ENCODE measurements around the gene LDAH.

Gene LDAH

DNA sequence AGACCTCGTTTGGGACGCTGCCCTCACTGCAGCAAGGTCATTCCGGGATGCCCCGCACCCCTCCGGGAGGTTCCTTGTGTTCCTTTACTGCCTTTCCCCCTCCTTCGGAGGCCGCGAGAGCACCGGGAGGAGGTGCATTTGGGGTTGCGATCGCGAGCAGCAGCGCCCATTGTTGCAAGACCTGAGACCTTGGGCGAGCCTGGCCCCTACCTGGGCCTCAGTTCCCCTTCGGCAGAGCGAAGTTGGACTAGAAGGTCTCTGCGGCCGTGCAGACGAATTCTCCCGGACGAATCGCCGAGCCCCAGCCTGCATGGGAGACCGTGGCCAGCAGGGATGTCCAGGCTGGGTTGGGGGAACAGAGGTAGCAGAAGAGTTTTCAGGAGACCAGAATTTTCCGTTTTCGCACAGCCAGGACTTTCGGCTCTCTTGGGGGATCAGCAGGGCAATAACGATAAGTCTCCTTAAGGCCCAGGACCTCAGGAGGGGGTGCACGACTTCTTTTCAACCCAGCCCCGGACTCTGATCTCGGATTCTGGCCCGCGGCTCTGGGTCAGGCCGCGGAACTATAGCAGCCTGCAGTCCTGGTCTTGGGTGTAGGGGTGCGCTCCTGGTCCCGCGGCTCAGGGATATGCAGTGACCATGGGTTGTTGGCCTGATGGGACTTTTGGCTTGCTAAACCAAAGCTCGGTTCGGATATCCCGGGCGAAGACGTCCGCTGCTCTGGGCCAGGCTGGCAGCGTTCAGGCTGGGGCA lies 153.2 kb downstream of the LDAH start:
- DNase-seq (ENCODE audit: low read depth in 2 of 2, low spot score in 1 of 2) = no peak

DNA sequence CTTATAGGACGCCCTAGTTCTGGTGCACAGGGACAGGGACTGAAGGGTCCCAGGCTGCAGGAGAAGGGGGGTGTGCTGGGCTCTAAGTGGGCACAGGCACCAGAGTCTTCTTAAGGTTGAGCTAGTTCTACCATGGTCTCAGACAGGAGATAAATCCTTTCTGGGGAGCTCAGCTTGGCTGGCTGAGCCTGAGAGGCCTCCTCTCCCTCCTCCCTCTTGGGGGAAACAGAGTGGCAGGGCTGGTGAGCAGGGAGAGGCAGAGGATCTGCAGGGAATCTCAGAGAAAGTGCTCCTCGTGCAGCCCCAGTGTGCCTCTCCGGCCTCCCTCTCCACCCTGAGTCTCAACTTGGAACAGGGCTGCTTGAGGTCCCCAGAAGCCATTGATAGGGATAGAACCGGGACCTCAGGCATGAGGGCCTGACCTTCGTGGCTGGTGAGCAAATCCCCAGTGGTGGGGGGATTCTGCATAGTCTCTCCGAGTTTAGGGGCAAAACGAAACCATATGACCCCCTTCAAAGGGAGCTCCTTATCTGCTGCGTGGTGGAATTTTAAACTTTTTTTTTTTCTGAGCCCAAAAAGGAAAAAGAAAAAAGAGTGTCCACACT lies 153.9 kb downstream of the LDAH start:
- no peak for DNase-seq (ENCODE audit: low read depth in 2 of 2, low spot score in 1 of 2)

DNA sequence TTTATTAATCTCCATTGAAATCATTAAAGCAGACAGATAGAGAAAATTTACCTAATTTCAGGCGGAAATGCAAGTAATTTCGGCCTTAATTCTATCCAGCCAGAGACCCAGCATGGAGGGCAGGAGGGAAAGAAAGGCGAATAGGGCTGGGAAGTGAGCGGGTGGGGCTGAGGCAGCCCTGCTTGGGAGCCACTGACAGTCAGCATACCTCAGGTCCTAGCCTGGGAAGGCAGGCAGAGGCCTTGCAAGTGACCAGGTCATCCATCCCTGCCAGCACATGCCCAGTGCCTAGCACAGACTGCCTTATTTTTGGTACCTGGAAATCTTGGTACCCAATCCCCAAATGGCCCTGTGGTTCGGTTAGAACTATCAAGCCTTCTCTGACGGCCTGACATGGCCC lies 154.4 kb downstream of the LDAH start:
- no peak for DNase-seq (ENCODE audit: low read depth in 2 of 2, low spot score in 1 of 2)

DNA sequence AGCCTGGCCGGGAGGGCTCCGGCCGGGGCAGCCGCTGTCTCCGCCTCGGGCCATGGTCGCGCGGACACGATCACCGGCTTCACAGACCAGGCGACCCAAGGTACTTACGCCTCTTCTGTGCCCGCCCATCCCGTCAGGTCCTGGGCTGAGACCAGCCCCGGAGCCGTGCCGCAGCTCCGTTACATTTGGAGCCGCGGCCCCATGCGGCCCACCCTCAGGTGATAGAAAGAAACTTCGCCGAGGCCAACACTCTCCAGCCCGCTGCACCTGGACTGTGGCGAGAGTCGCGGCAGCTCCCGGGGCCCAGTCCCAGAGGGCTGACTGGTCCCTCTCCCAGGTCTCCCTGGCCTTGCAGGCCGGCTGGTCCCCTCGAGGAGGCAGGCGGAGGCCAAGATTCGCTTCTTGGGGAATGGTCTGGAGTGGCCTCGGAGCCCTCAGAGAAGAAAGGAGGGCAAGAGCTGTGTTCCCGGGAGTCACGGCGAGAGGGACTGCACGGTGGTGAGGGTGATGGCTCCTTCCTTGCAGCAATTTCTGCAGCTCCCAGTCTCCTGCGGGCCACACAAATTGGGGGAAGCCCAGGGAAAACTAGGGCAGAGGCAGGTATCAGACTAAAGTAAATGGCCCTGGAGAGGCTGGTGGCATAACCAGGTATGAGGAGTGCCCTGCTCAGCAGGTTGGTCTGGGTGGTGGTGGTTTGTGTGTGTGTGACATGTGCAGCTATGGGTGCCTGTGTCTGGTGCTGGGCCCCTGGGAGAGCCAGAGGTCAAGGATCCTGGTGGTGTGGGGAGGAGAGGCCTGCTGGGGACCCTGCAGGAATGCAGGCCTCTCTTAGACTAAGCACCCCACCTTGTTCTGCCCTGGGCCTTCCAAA lies 155.1 kb downstream of the LDAH start:
- DNase-seq (ENCODE audit: low read depth in 2 of 2, low spot score in 1 of 2) = no peak

DNA sequence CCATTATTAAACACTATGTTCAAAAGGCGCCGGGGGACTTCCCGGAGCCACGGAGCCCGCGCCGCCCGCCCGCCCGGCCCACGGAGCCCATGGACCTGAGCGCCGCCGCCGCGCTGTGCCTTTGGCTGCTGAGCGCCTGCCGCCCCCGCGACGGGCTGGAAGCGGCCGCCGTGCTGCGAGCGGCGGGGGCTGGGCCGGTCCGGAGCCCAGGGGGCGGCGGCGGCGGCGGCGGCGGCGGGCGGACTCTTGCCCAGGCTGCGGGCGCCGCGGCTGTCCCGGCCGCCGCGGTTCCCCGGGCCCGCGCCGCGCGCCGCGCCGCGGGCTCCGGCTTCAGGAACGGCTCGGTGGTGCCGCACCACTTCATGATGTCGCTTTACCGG lies 155.8 kb downstream of the LDAH start:
- no peak for DNase-seq (ENCODE audit: low read depth in 2 of 2, low spot score in 1 of 2)

DNA sequence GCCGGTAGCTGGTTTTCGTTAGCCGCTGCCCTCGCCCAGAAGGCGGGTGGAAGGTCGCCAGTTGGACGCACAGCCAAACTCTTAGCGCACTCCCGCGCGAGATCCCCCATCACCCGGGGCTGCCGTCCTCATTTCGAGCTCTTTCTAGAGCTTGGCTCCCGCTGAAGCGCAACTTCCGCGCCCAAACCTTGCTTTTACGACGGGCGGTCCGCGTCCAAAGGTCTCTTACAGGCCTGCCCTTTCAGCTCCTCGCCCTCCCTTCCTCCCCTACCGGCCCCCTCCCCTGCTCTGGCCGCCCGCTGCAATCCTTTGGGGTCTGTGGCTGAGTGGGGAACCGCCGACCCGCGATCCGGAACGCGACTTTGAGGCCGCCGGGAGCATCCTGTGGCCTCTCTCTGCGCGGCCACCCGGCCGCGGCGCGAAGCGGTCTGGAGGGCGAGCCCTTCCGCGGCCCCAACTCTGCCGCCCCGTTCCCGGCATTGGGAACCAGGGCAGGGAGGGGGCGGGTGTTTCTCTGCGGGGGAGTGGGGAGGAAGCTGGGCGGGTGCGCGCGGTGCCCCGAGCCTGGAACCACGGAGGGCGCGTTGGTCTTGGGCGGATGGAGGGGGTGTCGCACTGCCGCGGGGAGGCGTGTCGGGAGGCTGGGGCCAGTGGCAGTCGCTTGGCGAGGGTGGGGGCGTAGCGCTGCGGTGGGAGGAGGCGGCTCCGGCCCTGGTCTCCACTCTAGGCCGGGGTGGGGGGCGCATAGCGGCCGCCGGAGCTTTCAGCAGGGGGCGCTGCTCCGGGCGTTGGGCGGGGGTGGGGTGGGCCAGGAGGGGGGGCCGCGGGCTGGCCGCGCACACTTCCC lies 156.4 kb downstream of the LDAH start, which contains the start of gene GDF7:
TSS of gene GDF7 (plus strand) at position 841 of the 847 bp plus-strand sequence. CDS start 96 bp downstream, outside the sequence.
- DNase-seq (ENCODE audit: low read depth in 2 of 2, low spot score in 1 of 2) = no peak

DNA sequence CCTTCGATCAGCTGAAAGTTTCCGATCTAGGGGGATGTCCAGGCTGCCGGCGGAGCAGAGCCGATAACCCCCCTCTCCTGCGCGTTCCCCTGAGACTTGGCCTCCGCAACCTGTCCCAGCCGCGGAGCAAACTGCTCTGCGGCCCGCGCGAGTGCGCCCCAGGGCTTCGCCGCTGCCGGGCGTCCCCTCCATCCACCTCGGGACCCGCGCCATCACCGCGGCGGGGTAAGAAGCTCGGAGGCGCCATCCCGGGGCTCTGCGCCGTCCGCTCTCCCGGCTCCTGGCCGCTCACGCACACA lies 156.9 kb downstream of the LDAH start:
- no peak for DNase-seq (ENCODE audit: low read depth in 2 of 2, low spot score in 1 of 2)

DNA sequence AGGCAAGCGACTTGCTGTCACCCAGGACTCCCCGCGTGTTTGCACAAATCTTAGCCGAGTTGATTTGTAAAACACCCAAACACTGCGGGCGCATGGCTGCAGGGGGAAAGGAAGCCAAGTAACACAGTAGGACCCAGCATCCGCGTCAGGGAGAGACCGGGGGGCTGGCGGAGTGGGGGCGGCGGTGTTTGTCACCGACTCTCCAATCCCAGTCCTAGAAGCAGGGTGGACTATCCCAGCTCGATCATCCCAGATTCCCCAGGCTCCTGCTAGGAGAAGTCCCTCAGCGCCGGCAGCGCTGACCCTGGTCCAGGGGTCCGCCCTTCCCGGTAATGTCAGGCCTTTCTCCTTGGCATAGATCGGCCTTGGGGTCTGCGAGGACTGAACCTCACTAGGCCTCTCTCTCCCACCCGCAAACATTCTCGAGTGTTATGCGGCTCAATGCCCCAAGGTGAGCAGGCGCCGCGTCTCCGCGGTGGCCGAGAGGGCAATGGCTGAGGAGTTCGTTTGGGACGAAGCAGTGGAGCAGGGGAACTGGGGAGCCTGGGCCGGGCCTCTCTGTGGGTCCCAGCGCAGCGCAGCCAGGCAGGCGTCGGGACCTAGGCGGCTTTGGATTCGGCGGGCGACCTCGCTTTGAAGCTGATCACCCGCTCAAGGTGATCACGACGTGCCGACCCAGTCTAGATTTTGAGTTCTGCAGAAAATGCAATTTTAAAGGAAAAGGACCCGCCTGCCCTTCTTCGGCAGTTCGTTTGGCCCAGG lies 157.5 kb downstream of the LDAH start:
- no peak for DNase-seq (ENCODE audit: low read depth in 2 of 2, low spot score in 1 of 2)

DNA sequence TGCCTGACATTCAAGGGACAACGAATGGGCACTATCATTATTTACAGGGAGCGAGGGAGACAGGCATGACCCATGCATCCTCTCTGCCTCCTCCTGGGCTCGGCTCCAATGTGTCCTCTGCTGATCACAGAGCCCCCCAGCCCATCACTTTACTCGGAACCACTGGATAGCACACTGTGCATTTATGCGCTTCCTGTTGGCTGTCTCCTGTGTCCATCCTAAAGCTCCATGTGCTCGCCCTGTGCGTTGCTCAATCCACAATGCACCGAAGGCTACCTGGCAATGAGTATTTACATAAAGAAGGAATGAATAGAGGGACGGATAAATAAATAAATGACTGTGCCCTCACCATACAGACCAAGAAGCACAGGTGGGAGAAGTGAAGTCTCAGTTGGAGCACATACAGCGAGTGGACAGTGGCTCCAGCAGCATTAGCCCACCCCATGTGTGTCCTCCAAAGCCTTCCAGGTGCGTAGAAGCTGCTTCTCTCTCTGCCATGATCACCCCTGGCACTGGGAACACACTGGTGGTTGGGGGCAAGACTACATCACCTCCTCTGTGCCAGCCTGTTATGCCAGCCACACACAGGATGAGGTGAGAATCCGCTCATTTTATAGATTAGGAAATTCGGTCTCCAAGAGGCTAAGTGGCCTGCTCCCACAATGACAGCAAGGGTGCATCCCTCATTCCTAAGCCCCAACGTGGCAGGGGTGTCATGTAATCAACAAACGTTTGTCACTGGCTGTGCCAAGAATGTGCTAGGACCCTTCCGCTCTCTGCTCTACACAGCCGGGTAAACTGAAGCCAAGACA lies 158.3 kb downstream of the LDAH start:
- no peak for DNase-seq (ENCODE audit: low read depth in 2 of 2, low spot score in 1 of 2)

DNA sequence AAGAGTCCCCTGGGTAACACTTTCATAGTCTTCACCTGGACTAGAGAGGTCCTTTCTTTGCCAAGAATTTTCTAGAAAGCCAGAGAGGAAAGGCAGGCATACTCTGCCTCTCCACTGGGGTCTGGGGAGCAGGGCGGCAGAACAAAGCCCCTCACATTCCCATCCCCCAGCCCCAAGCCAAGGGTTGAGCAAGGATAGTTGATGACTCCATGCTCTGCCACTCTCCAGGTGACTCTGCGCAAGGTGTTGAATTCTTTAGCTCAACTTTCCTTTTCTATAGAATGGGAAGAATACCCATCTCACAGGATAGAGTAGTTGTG lies 158.9 kb downstream of the LDAH start:
- no peak for DNase-seq (ENCODE audit: low read depth in 2 of 2, low spot score in 1 of 2)

DNA sequence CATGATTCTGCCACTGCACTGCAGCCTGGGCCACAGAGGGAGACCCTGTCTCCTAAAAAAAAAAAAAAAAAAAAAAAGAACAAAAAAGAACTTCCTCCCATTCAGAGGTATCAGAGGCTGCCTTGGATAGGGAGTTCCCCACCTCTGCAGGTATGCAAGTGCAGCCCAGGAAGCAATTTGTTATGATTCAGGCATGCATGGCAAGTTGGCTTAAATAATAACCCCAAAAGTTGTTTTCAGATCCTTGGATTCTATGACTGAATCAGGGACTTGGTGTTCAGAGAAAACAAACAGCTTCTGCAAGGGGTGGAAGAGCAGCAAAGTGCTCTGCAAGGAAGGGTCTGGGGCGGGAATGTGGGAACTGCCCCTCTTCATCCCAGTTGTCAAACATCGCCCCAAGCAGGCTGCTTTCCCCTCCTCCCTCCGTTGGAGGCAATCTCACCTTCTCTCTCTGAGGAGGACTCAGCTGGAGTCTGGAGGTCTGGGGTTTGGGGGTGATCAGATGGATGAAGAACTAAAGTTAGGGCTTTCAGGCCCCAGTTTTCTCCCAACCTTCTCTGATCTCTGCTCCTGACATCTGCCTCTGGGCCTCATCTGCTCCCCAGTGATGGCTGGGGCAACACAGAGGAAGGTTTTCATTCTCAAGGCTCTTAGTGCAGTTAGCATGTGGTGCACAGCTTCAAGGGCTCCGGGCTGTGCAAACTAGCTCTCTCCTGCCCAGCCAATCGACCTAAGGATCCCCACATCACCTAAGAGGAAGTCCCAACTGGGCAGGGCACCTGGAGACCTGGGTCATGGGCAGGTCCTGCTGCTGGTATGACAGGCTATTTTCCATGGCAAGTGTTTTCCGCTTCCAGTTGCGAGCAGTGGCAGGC lies 159.5 kb downstream of the LDAH start:
- DNase-seq (ENCODE audit: low read depth in 2 of 2, low spot score in 1 of 2) = no peak

DNA sequence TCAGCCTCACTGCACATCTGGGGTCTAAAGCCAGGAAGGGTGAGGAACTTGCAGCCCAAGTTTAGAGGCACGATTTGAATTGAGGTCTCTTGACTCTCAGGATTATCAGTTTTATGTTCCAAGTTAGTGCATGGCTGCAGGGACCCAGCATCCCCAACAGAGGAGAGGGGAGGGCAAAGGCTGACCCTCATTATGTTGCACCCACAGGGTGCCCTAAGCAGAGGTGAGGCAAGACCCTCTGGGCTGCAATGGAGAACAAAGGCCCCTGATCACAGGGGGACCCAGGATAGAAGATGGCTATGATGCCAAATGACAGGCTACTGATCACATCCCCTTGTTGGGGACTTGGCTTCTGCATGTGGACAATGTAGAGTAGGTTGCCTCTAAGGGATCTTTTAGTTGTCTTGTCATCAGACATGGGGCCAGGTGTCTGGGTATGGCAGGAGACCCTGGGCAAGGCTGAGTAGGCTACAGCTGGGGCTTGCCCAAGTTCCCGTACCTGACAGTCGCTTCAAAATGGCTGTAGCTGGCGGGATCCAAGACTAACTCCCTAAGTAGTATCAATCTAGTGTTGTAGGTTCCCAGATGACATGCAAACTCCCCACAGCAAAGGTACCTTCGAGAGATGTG lies 160.5 kb downstream of the LDAH start:
- DNase-seq (ENCODE audit: low read depth in 2 of 2, low spot score in 1 of 2) = no peak

DNA sequence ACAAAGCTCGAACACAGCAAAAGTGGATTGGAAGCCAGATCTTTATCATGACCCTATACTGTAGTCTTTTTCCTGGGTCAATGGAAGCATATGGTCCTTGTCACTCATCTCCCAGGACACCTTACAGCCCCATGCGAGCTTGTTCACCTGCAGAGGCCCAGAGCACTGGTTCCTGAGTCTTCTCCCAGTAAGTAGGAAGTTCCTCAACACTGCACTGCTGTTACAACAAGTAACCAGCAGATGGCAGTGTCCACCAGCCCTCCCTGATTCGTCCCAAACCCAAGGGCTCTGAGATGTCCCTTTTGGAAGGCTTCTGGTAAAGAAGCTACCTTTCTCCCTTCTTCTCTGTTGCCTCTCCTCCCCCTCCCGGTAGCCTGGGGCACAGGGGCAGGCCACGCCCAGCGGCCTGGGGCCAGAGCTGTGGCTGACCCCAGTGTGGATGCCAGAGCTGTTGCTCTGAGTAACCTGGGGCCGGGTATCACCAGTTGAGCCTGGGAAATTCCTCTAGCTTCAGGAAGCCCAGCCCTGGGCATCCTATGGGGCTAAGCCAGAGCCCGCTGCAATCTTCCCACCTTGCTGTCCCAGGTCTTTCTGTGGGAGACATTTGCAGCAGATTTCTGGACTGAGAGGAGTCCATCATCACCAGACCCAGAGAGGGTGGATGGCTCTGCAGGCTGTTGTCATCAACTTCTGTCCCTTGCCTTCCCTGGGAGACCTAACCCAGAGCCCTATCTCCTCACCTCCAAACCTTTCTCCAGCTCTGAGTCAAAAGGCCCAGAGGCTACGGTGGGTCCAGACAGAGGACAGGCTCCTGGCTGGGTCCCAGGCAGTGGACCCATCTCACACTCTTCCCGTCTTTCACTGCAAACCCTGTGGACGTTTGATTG lies 161.2 kb downstream of the LDAH start:
- DNase-seq (ENCODE audit: low read depth in 2 of 2, low spot score in 1 of 2) = peak; percentile 32 to 44

DNA sequence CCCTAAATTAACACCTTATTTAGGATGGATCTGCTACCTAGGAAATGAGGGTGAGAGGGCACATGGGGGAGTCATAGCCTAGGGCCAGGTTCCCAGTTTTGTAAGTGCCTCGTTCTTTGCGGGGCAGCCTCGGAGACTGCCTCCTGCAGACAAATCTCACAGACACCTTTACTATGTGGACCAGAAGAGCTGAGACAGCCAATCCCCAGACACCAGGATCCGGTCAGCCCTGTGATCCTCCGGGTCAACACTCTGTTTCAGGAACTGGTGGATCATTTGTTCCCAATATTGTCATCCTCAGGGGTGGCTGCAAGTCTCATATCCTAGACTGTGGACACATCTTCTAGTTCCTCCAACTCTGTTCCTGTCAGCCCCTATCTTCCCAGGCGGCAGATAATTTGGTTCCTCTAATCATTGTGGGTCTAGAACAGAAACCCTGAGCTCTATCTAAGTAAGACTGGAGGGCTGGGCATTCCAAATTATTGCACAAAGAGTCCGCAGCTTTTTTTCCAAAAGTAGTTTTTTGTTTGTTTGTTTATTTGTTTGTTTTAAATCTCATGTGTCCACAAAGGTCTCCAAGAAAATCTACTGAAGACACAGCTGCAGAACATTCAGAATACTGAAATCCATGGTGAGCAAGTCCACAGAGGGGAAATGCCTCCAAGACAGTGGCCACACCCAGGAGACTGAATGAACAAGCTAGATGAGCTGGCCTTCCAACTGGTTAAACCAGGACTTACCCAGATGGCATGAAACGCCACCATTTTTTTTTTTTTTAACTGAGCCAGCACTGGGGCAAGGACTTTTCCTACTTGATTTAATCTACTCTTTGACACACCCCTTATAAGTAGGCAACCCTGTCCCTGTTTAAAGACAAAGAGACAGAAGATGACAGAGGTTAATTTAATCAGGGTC lies 162.1 kb downstream of the LDAH start:
- DNase-seq (ENCODE audit: low read depth in 2 of 2, low spot score in 1 of 2) = no peak

DNA sequence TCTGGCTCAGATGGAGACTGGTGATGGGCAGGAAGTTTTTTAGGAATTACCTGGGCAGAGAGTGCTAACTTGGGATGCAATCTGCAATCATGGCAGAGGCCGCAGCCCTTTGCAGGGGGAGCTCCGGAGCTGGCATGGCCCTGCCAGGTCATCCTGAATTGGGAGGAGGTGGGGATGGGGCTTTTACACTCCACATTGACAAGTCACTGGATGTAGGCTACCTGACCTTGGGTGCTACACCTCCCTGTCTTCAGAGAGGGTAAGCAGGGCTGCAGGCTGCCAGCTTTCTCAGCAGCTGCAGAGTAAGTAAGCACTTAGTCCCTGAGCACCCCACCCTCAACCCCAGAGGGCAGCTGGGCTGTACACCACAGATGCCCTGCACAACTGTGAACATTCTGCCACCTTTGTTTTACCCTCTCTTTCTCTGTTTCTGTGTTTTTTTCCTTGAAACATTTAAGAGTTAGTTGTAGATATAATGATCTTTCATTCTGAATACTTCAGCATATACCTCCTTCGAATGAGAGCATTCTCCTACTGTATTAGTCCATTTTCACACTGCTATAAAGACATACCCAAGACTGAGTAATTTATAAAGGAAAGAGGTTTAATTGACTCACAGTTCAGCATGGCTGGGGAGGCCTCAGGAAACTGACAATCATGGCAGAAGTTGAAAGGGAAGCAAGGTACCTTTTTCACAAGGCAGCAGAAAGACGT lies 165.2 kb downstream of the LDAH start:
- no peak for DNase-seq (ENCODE audit: low read depth in 2 of 2, low spot score in 1 of 2)

DNA sequence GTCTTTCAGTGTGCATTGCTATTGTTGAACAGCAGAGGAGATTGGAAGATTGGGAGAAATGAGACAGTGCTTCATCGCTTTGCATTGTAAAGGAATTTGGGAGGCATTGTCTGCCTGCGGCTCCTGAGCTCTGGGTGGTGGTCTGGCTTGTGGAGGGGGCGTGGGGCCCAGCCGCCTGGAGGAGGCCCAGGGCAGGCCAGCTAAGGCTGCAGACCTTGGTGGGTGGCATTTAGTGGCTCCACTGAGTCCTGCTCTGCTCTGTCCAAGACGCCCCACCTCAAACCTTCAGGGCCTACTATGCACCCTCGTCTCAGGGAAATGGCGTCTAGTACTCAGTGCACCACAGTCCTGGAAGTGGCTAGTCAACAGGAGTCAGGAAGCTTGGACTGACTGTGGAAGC lies 166.3 kb downstream of the LDAH start:
- DNase-seq (ENCODE audit: low read depth in 2 of 2, low spot score in 1 of 2) = no peak

Data from stimulated activated CD8-positive, alpha-beta memory T cell treated with anti-CD3 and anti-CD28 coated beads, Interleukin-4, amount 100 ng/mL, for 1 hour (primary cell).